ENCODE results near the gene AOPEP.

The AOPEP gene

GRCh38 chr9:95105519-95106287 is 379.2 kb downstream of the AOPEP start:
- no peak for DNase-seq

- no peak for DNase-seq
These were observed 380.7 kb downstream of the AOPEP start for GRCh38 chr9:95107001-95107749.

DNA sequence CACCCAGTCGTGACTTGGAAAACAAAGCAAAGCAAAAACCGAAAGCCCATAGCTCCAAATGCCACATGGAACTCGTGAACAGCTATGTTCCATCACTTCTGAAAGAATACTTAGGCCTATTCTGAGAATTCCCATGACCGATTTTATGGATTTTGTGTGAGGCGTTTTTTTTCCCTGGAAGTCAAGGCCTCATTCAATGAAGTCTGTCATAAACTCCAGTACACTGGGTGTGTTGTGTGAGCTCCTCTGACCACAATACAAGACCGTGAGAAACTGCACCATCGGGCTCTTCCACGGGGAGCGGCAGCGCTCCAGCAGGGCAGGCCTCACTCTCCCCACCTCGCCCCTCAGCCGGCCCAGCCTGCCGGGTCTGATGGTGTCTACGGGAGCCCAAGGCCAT is 381.5 kb downstream of the AOPEP start:
- DNase-seq, result no peak

- no peak for DNase-seq
These were observed 382.3 kb downstream of the AOPEP start for GRCh38 chr9:95108777-95109176.

GRCh38 chr9:95109456-95109855 is 383.0 kb downstream of the AOPEP start:
- no peak for DNase-seq

- no peak for DNase-seq
These were observed 384.5 kb downstream of the AOPEP start for GRCh38 chr9:95110921-95111525.

- DNase-seq, result no peak
These were observed 385.2 kb downstream of the AOPEP start for GRCh38 chr9:95111716-95112115.

- DNase-seq, result no peak
These were observed 386.2 kb downstream of the AOPEP start for GRCh38 chr9:95112436-95113280.

- DNase-seq, result no peak
These were observed 388.6 kb downstream of the AOPEP start for GRCh38 chr9:95115104-95115503.

DNA sequence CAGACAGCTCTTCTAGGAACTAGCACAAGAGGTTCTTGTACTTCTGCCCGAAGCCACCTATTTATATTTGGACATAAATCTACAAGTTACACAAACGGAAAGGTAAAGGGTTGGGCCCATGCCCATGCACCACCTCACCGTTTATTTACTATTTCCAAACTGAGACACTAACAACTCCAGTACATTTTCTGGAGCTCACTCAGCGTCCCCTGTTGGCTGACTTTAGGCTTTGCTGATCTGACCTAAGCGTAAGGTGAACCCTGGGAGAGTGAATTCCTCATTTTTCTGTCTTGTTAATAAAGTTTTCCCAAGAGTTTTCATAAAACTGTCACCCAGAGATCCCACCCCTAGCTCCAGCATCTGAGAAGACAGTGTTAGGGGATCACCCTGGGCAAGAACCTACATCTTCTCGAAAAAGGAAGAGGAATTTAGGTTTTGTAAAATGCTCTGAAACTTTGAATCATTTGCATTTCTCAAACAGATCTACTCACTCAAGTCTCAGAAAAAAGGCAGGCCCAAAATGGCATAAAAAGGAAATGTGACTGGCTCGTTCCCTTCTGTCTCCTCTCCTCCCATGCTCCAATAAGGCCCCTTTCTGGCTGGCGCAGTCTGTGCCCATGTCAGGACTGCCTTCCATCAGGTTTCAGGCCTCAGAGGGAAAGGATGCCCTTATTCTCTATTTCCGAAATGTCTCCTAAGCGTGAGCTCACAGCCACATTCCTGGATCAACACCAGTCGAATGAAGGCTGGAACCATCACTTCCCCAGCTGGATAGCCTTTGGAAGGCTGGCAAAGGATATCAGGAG is 389.7 kb downstream of the AOPEP start:
- DNase-seq, result no peak

GRCh38 chr9:95116808-95117204 is 390.3 kb downstream of the AOPEP start:
- no peak for DNase-seq

DNA sequence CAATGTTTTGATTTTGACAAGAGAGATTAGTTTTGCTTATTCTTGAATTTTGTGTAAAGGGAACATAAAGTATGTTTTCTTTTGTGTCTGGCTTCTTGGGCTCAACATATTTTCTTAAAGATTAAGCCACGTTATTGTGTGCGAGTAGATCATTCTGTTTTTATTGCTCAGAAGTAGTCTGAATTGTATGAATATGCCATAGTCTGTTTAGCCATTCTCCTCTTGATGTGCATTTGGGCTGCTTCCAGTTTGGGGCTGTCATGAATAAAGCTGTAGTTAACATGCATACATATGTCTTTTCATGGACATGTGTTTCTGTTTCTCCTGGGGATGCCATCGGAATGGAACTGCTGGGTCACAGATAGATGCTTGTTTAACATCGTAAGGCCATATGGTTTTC is 392.1 kb downstream of the AOPEP start:
- no peak for DNase-seq

DNA sequence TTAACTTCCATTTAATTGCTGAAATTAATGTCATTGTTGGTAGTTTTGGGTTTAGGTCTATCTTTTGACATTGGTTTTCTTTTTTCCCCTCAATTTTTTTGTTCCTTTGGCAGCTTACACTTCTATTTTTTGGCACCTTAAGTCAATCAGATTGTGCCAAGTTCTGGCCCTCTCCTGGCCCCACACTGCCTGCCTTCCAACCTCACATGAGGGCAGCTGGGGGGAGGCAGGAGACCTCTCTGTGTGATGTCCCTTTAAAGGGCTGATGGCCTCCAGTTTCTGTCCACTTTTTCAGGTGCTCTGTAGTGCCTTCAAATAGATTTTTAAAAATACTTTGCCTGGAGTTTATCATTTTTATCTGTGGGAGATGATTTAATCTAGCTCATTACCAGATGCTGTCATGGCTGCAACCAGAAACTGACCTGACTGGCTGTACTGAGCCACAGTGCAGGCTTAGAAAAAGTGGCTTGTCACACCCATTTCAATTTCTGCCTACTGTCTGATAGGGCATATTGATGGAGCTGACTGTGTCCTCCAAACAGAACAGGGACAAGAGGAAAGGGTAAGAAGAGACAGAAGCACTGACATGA is 394.4 kb downstream of the AOPEP start:
- no peak for DNase-seq

DNA sequence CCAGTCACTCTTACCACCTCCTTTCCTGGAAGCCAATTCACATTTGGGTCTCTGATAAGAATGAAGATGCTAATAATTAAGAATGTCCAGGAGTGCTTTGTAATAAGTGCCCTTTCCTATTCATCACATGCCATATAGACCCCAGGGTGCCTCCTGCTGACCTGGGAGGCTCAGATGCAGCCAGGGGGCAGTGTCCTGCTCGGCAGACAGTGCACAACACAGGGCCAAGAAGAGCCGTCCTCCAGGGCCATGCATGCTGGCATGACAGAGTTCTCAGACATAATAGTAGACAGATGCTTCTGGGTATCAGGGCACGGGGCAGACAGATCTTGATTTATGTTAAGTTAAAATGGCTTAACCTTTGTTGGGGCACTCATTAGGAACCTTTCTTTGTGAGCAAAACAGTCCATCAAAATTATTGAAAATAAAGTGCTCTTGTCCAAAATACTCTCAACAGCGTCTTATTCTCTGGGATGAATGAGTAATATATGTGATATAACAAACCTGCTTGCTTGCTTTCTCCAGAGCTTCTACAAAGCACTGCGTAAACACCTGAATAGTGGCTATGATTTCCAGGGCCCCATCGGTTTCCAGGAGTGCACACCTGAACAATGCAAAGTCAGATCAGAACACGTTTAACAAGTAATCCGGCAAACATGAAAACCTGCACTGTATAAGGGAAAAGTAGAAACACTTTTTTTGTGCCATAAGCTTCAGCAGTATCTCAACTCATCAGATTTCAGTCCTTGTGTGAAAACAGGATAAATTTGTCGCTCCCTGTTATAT is 398.3 kb downstream of the AOPEP start:
- no peak for DNase-seq

DNA sequence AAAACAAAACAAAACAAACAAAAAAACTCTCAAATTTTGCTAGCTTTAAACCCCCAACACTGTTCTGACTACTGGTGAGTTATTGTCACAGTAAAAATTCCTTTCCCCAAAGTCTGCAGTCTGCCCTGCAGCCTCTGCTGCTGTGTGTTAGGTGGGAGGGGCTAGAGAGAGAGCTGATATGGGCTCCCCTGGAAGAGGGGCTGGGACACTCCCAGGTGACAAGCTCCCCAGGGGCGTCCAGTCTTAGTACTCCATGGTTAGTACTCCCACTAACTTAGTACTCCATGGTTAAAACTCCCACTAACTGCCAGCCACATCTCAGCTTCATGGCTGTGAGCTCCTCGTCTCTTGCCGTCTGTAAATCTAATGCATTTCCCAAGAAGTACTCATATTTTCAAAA is 399.2 kb downstream of the AOPEP start:
- DNase-seq, result no peak

- DNase-seq, result no peak
These were observed 400.2 kb downstream of the AOPEP start for GRCh38 chr9:95126739-95127138.

DNA sequence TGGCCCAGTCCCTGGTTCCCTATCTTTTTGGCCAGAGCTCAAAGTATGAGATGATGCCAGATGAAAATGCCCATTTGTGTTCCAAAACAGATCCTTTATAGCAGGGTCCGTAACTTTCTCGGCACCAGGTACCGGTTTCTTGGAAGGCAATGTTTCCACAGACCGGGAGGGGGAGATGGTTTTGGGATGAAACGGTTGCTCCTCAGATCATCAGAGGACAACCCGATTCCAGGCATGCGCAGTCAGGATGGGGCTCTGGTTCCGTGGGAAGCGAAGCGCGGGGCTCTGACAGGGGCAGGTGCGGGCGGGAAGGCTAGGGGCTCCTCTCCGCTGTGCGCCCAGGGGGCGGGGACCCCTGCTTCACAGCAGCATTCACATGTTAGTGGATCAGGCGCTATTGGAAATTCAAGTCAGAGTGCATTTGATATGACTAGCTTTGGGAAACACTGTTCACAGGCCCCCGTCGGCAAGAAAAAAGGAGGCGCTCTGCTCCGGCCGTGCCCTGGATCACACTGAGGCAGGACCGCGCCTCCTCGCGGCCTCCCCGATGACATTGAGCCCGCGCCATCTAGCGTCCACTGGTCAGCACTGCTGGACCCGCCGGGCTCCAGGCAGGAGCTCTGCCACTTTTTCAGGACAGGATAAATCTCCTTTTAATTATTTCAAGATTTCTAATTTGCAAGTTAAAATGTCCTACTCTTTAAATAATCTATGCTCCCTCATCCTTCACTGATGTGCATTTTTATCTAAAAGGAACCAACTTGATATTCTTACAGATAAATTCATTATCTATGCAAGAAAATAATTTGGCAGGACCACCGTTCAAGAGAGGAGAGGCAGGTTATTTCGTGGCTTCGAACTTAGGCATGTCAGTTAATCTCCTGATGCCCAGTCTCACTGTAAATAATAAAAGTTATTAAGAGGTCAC is 401.0 kb downstream of the AOPEP start:
- DNase-seq, result no peak

- no peak for DNase-seq
These were observed 401.7 kb downstream of the AOPEP start for GRCh38 chr9:95128177-95128524.

GRCh38 chr9:95129476-95130291 is 403.2 kb downstream of the AOPEP start:
- peak; percentile 22 for DNase-seq

All from NCI-H1694 (cell line).